SH-SY5Y (cell line): ENCODE results near the gene TTC1.

ENCODE experiments used
- GATA2 ChIP-seq: IDR thresholded peaks from 2 replicates; pipeline ENCODE4 v1.6.1; 2011; ENCODE audit warnings: mild to moderate bottlenecking, low read depth, low read length
- GATA3 ChIP-seq: IDR thresholded peaks from 2 replicates; pipeline ENCODE4 v1.6.1; 2011; ENCODE audit warnings: low read depth, mild to moderate bottlenecking, low read length, moderate library complexity

GRCh38 chr5:160018945-160019625, 10.1 kb downstream of the TTC1 start:
- TF ChIP-seq GATA3 (no peak), GATA2 (no peak)
